H9 (cell line): ENCODE data around the gene ROM1. TPM values are rescaled to one million over a fixed set of nuclear protein-coding genes. Genes with fewer than 3 reads are reported as not detected.

Experiments used
- DNase-seq: peaks from one replicate; pipeline ENCODE4 v3.0.0-alpha.2; 2017
- H2AFZ ChIP-seq: one replicate; pipeline ENCODE4 v1.6.1; 2013; ENCODE audit warnings: mild to moderate bottlenecking, low read length, control low read depth, moderate library complexity
- H2AK5ac ChIP-seq: 2 replicates; pipeline ENCODE4 v1.6.1; 2013; ENCODE audit warnings: low read length, control low read depth, mixed read lengths; ENCODE audit not compliant: insufficient read length
- H2BK120ac ChIP-seq: one replicate; pipeline ENCODE4 v1.6.1; 2013; ENCODE audit warnings: low read depth, mild to moderate bottlenecking, low read length, control low read depth, inconsistent platforms; ENCODE audit not compliant: poor library complexity, severe bottlenecking
- H2BK12ac ChIP-seq: 2 replicates; pipeline ENCODE4 v1.6.1; 2013; ENCODE audit warnings: low read length, control low read depth, mixed read lengths, low read depth; ENCODE audit not compliant: insufficient read length
- H2BK15ac ChIP-seq: 2 replicates; pipeline ENCODE4 v1.6.1; 2013; ENCODE audit warnings: low read depth, low read length, control low read depth
- H2BK20ac ChIP-seq: one replicate; pipeline ENCODE4 v1.6.1; 2013; ENCODE audit warnings: low read depth, mild to moderate bottlenecking, low read length, control low read depth, inconsistent platforms; ENCODE audit not compliant: poor library complexity, severe bottlenecking
- H2BK5ac ChIP-seq: 2 replicates; pipeline ENCODE4 v1.6.1; 2013; ENCODE audit warnings: low read length, control low read depth, mixed read lengths; ENCODE audit not compliant: insufficient read length
- H3K14ac ChIP-seq: 2 replicates; pipeline ENCODE4 v1.6.1; 2013; ENCODE audit warnings: low read length, control low read depth; ENCODE audit not compliant: insufficient read depth
- H3K18ac ChIP-seq: 2 replicates; pipeline ENCODE4 v1.6.1; 2013; ENCODE audit warnings: low read depth, mild to moderate bottlenecking, mixed read lengths, low read length, control low read depth; ENCODE audit not compliant: insufficient read length
- H3K23ac ChIP-seq: 2 replicates; pipeline ENCODE4 v1.6.1; 2013; ENCODE audit warnings: low read length, control low read depth, mixed read lengths, low read depth; ENCODE audit not compliant: insufficient read length
- H3K23me2 ChIP-seq: 2 replicates; pipeline ENCODE4 v1.6.1; 2013; ENCODE audit warnings: low read depth, mild to moderate bottlenecking, mixed read lengths, low read length, control low read depth; ENCODE audit not compliant: insufficient read length, poor library complexity, severe bottlenecking
- H3K27ac ChIP-seq: 2 replicates; pipeline ENCODE4 v1.5.1; 2013; ENCODE audit warnings: low read length, control low read depth, mixed read lengths, low read depth; ENCODE audit not compliant: insufficient read length
- H3K27me3 ChIP-seq: 2 replicates; pipeline ENCODE4 v1.6.1; 2013; ENCODE audit warnings: low read length, control low read depth, inconsistent platforms; ENCODE audit not compliant: insufficient read depth
- H3K4ac ChIP-seq: 2 replicates; pipeline ENCODE4 v1.6.1; 2013; ENCODE audit warnings: low read depth, mild to moderate bottlenecking, control low read depth, inconsistent platforms, low read length, moderate library complexity
- H3K4me1 ChIP-seq: 2 replicates; pipeline ENCODE4 v1.6.1; 2013; ENCODE audit warnings: low read length, control low read depth, inconsistent platforms; ENCODE audit not compliant: insufficient read depth
- H3K4me2 ChIP-seq: 2 replicates; pipeline ENCODE4 v1.6.1; 2013; ENCODE audit warnings: low read length, control low read depth, mixed read lengths; ENCODE audit not compliant: insufficient read length, insufficient read depth
- H3K56ac ChIP-seq: 2 replicates; pipeline ENCODE4 v1.6.1; 2013; ENCODE audit warnings: low read depth, mild to moderate bottlenecking, mixed read lengths, low read length, control low read depth; ENCODE audit not compliant: insufficient read length
- H3K79me1 ChIP-seq: 2 replicates; pipeline ENCODE4 v1.6.1; 2013; ENCODE audit warnings: low read depth, mild to moderate bottlenecking, moderate library complexity, low read length, control low read depth, inconsistent platforms; ENCODE audit not compliant: insufficient read depth, poor library complexity, severe bottlenecking
- H3K79me2 ChIP-seq: 2 replicates; pipeline ENCODE4 v1.6.1; 2013; ENCODE audit warnings: low read length, control low read depth, inconsistent platforms; ENCODE audit not compliant: insufficient read depth
- H3K9ac ChIP-seq: 2 replicates; pipeline ENCODE4 v1.6.1; 2013; ENCODE audit warnings: low read length, control low read depth, mixed read lengths; ENCODE audit not compliant: insufficient read length; ENCODE audit errors: extremely low read depth
- H3K9me3 ChIP-seq: one replicate; pipeline ENCODE4 v1.6.1; 2013; ENCODE audit warnings: low read depth, low read length, inconsistent platforms; ENCODE audit not compliant: control insufficient read depth
- H3T11ph ChIP-seq: one replicate; pipeline ENCODE4 v1.6.1; 2013; ENCODE audit warnings: mild to moderate bottlenecking, low read length, control low read depth, inconsistent platforms
- H4K20me1 ChIP-seq: one replicate; pipeline ENCODE4 v1.6.1; 2013; ENCODE audit not compliant: control insufficient read depth, insufficient read length, insufficient read depth
- H4K5ac ChIP-seq: 2 replicates; pipeline ENCODE4 v1.6.1; 2013; ENCODE audit warnings: low read depth, mild to moderate bottlenecking, mixed read lengths, low read length, control low read depth; ENCODE audit not compliant: insufficient read length
- H4K8ac ChIP-seq: replicated peaks from 2 replicates; pipeline ENCODE4 v1.6.1; 2013; ENCODE audit warnings: low read length, control low read depth, mixed read lengths, low read depth; ENCODE audit not compliant: insufficient read length
- H4K91ac ChIP-seq: 2 replicates; pipeline ENCODE4 v1.6.1; 2013; ENCODE audit warnings: low read depth, mild to moderate bottlenecking, moderate library complexity, mixed read lengths, low read length, control low read depth; ENCODE audit not compliant: insufficient read length
- H3K27ac Mint-ChIP-seq, 3 experiments: 2 replicates in 2 of 3; 3 replicates in 1 of 3; pipeline ENCODE4 v1.8.0; 2020 to 2021; ENCODE audit warnings: mixed read lengths in 3 of 3, mild to moderate bottlenecking in 1 of 3, moderate library complexity in 1 of 3
- H3K27me3 Mint-ChIP-seq: 2 replicates; pipeline ENCODE4 v1.8.0; 2021; ENCODE audit warnings: low read depth, mild to moderate bottlenecking, moderate library complexity, mixed read lengths
- H3K36me3 Mint-ChIP-seq, 3 experiments: 2 replicates in 2 of 3; 3 replicates in 1 of 3; pipeline ENCODE4 v1.8.0; 2020 to 2021; ENCODE audit warnings: low read depth in 3 of 3, mixed read lengths in 3 of 3; ENCODE audit not compliant: insufficient read depth in 1 of 3
- H3K4me1 Mint-ChIP-seq, 2 experiments: 2 replicates each; pipeline ENCODE4 v1.8.0; 2020; ENCODE audit warnings: mixed read lengths in 2 of 2
- H3K4me3 Mint-ChIP-seq, 2 experiments: 2 replicates in 1 of 2; 3 replicates in 1 of 2; pipeline ENCODE4 v1.8.0; 2020 to 2021; ENCODE audit warnings: mild to moderate bottlenecking in 2 of 2, mixed read lengths in 2 of 2, moderate library complexity in 1 of 2
- H3K9me3 Mint-ChIP-seq, 2 experiments: 2 replicates in 1 of 2; 3 replicates in 1 of 2; pipeline ENCODE4 v1.8.0; 2020; ENCODE audit warnings: mild to moderate bottlenecking in 2 of 2, mixed read lengths in 2 of 2, moderate library complexity in 1 of 2
- WGBS: extraction: QIAGEN DNeasy Blood & Tissue Kit; methylation state at CpG from one replicate; pipeline ENCODE4 v1.1.7; 2013; ENCODE audit warnings: missing lambda C conversion rate, low lambda C conversion rate, mixed read lengths; ENCODE audit not compliant: insufficient read length; ENCODE audit errors: extremely low coverage; 5-methylcytosine and 5-hydroxymethylcytosine counted together
- total RNA-seq: library from RNA; stranded (reverse); gene quantifications from 2 replicates; pipeline ENCODE4 v1.2.1, GENCODE V29; 2021
- TF ChIP-seq, protein P1 (sequence below): fragments of 200-600 bp; sonication (generic); conservative IDR thresholded peaks from 3 replicates; pipeline ENCODE4 v1.8.0; 2021; ENCODE audit warnings: antibody characterized with exemption, mild to moderate bottlenecking

Gene ROM1
- total RNA-seq, 1 experiment from 2014 or later: 0.79 TPM

DNA sequence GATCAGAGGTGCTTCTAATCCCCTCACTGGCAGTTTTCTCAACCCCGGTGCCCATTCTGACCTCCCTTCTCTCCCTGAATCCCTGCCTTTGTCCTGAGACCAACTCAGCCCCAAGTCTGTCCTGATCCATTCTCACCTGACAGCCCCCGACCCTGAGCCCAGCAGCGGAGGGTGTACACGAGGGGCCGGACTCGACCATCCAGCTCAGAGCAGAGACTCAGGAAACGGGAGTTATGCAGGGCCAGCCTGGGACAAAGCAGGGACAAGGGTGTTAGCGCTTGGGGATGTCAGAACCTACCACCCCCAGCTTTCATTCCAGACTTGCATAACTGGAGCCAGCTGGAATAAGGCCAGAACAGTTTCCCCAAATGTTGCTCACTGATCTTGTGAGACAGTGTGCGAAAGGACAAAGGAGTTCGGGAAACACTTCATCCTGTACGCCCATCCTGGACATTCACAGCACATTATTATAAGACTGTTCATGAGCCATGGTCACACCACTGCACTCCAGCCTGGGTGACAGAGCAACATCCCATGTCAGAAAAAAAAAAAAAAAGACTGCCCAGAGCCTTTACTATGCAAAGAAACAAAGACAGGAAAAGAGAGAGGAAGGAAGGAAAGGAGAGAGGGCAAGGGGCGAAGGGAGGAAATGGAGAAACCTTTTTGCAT lies 35.9 kb upstream of the ROM1 start:
- Mint-ChIP-seq H3K27ac (peak overlapping the region in 1 of 3 experiments; percentile 37; a peak in 3 of 7 replicates), H3K9me3 (no peaks in the 10 kb centered on the region), H3K27me3 (no peaks in the 10 kb centered on the region), H3K4me3 (no peak overlapping the region), H3K4me1 (peaks cover 19 to 23% of the 10 kb centered on the region in 2 experiments), H3K36me3 (peaks cover 20 to 59% (median 50%) of the 10 kb centered on the region in 3 experiments)
- H3K23ac ChIP-seq: no peak overlapping the region
- TF ChIP-seq, protein P1, sequence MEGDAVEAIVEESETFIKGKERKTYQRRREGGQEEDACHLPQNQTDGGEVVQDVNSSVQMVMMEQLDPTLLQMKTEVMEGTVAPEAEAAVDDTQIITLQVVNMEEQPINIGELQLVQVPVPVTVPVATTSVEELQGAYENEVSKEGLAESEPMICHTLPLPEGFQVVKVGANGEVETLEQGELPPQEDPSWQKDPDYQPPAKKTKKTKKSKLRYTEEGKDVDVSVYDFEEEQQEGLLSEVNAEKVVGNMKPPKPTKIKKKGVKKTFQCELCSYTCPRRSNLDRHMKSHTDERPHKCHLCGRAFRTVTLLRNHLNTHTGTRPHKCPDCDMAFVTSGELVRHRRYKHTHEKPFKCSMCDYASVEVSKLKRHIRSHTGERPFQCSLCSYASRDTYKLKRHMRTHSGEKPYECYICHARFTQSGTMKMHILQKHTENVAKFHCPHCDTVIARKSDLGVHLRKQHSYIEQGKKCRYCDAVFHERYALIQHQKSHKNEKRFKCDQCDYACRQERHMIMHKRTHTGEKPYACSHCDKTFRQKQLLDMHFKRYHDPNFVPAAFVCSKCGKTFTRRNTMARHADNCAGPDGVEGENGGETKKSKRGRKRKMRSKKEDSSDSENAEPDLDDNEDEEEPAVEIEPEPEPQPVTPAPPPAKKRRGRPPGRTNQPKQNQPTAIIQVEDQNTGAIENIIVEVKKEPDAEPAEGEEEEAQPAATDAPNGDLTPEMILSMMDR: no peak
- no peak overlapping the region for H3K56ac ChIP-seq
- no peak overlapping the region for H2BK120ac ChIP-seq
- H2BK15ac ChIP-seq: no peak overlapping the region
- H3K4me2 ChIP-seq: no peak overlapping the region
- no peak overlapping the region for H3K4ac ChIP-seq
- H2BK5ac ChIP-seq: no peak overlapping the region
- no peak overlapping the region for H2AK5ac ChIP-seq
- no peak overlapping the region for H4K91ac ChIP-seq
- H2AFZ ChIP-seq: no peak overlapping the region
- no peak overlapping the region for H3K9ac ChIP-seq
- no peak overlapping the region for H4K5ac ChIP-seq
- H3T11ph ChIP-seq: no peak overlapping the region
- no peak overlapping the region for H3K18ac ChIP-seq
- WGBS: no CpG with 5 or more reads among the region's 12 CpGs
- H4K20me1 ChIP-seq: no peaks in the 10 kb centered on the region
- no peak overlapping the region for H3K27ac ChIP-seq
- H3K4me1 ChIP-seq: no peaks in the 10 kb centered on the region
- no peak overlapping the region for H2BK12ac ChIP-seq
- DNase-seq: no peak
- H3K23me2 ChIP-seq: peaks cover 13% of the 10 kb centered on the region
- H4K8ac ChIP-seq: no peak overlapping the region
- peaks cover 12% of the 10 kb centered on the region; the same call in 1 of the 2 replicates for H3K79me2 ChIP-seq
- H3K9me3 ChIP-seq: no peaks in the 10 kb centered on the region
- H3K14ac ChIP-seq: no peak overlapping the region
- H2BK20ac ChIP-seq: no peak overlapping the region
- H3K79me1 ChIP-seq: peaks cover 3% of the 10 kb centered on the region
- no peaks in the 10 kb centered on the region for H3K27me3 ChIP-seq
